Activated CD4-positive, alpha-beta T cell treated with anti-CD3 and anti-CD28 coated beads for 36 hours (primary cell): ENCODE data around the gene LILRA6. TPM values are rescaled to one million over a fixed set of nuclear protein-coding genes. Genes with fewer than 3 reads are reported as not detected.
A peak's percentile ranks its signal among the peaks of the same experiment; 100 is the strongest.
"Not testable (repeated sequence)": the region's sequence is repeated elsewhere in the genome, so short reads cannot be mapped to it uniquely, and the experiment has no call there.

Source experiments
- ATAC-seq: fragments of 200-7000 bp; cut with Tn5 transposase; one replicate; pipeline ENCODE4 v1.10.0; 2021; ENCODE audit warnings: mild to moderate bottlenecking, moderate library complexity
- CTCF ChIA-PET: fragments of 350-600 bp; sonication (Branson Sonifier 250); formaldehyde crosslinking; loops from one replicate; lab custom pipeline; 2021; ENCODE audit warnings: antibody characterized with exemption; lab: Charles Lee
- POLR2A ChIA-PET: fragments of 350-600 bp; sonication (Branson Sonifier 250); formaldehyde crosslinking; loops from one replicate; lab custom pipeline; 2021; ENCODE audit warnings: antibody characterized with exemption, inconsistent platforms; lab: Charles Lee
- DNase-seq: peaks from one replicate; pipeline ENCODE4 v3.0.0-alpha.2; 2020
- H3K27ac Mint-ChIP-seq: one replicate; pipeline ENCODE4 v1.8.0; 2021; ENCODE audit warnings: mixed read lengths
- H3K27me3 Mint-ChIP-seq: one replicate; pipeline ENCODE4 v1.8.0; 2021; ENCODE audit warnings: mixed read lengths
- H3K36me3 Mint-ChIP-seq: one replicate; pipeline ENCODE4 v1.8.0; 2021; ENCODE audit warnings: low read depth, mixed read lengths
- H3K4me1 Mint-ChIP-seq: one replicate; pipeline ENCODE4 v1.8.0; 2021; ENCODE audit warnings: mixed read lengths
- H3K4me3 Mint-ChIP-seq: one replicate; pipeline ENCODE4 v1.8.0; 2021; ENCODE audit warnings: mild to moderate bottlenecking, moderate library complexity, mixed read lengths
- H3K9me3 Mint-ChIP-seq: one replicate; pipeline ENCODE4 v1.8.0; 2021; ENCODE audit warnings: low read depth, mixed read lengths
- intact Hi-C, 2 experiments: fragments of 100-400 bp; cut with DNase I in 1 of 2; cut with micrococcal nuclease in 1 of 2; formaldehyde crosslinking; loops; one replicate each; pipeline versions ENCODE4 v1.14.2 to v1.15.1; 2022 to 2024; cut with DNase I, micrococcal nuclease
- total RNA-seq, 2 experiments: library from RNA; stranded (reverse); gene quantifications; one replicate each; pipeline ENCODE4 v1.2.3, GENCODE V29; 2021

The LILRA6 gene
- total RNA-seq, 2 experiments from 2014 or later = not detected

DNA sequence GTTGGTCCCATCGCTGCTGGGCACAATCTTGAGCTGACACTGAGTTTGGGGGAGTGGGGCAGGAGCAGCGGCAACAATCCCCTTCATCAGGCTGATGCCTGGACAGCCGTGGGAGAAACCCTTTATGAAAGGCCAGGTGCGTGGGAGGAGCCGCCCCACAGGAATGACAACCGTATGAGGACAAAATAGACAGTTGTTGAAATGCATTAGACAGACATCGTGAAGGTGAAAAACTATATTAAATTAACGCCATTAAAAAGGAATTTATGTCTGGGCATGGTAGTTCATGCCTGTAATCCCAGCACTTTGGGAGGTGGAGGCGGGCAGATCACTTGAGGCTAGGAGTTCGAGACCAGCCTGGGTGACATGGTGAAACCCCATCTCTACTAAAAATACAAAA, 18.0 kb downstream of the LILRA6 start:
- H3K27ac Mint-ChIP-seq, ATAC-seq, H3K9me3 Mint-ChIP-seq, intact Hi-C loops, POLR2A ChIA-PET, H3K36me3 Mint-ChIP-seq, H3K4me3 Mint-ChIP-seq, H3K4me1 Mint-ChIP-seq, DNase-seq: not testable (repeated sequence)
- CTCF ChIA-PET = interaction anchor here (0.8 kb wide), 1 partner anchor 14 kb away, joined by 4 read pairs; no protein-coding TSS in a partner anchor
- H3K27me3 Mint-ChIP-seq = peaks cover 11% of the 10 kb centered on the region

DNA sequence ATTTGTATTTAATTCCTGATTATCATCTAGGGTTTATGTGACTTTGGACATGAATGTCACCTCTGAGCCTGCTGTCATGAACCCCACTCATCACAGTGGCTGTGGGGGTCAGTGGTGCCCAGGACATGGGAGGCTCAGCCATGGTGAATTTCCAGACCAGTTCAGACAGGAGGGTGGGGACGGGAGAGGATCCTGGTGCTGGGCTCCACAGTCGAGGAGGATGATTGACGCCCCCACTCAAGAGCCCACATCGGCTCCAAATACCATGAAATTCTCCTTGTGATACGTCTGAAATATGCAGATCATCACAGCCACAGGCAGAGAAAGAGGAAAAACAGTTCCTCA, 18.7 kb downstream of the LILRA6 start:
- intact Hi-C loops = loop anchor here (2.0 kb wide), 2 partner anchors 15 to 21 kb away; no protein-coding TSS in a partner anchor
- H3K9me3 Mint-ChIP-seq, H3K4me1 Mint-ChIP-seq, DNase-seq, H3K27me3 Mint-ChIP-seq, H3K27ac Mint-ChIP-seq, H3K4me3 Mint-ChIP-seq, H3K36me3 Mint-ChIP-seq, ATAC-seq: not testable (repeated sequence)
- ChIA-PET CTCF (interaction anchor here (0.7 kb wide), 1 partner anchor 21 kb away, joined by 3 read pairs; no protein-coding TSS in a partner anchor), POLR2A (interaction anchor here (1.1 kb wide), 1 partner anchor 16 kb away, joined by 3 read pairs; no protein-coding TSS in a partner anchor)

DNA sequence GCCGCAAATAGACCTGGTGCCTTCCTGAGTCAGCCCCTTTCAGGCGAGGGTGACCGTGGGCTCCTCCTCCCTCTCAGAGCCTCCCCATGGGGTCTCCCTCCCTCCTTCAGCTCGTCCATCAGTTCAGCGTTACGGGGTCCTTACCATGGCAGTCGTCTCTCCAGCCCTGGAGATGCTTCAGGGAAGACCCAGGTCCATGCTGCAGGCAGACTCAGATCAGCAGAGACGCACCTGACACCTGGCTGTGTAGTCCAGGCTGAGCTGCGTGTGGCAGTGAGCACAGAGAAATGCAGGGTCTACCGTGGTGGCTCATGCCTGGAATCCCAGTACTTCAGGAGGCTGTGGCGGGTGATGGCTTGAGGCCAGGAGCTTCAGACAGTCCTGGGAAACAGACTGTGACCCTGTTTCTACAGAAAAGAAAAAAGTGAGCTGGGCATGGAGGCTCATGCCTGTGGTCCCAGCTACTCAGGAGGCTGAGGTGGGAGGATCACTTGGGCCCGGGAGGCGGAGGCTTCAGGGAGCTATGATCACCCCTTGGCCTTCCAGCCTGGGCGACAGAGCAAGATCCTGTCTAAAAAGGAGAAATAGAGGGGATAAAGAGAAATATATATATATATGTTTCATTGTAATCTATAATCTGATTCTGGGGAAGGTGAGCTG, 19.2 kb downstream of the LILRA6 start:
- not testable (repeated sequence) for ATAC-seq, H3K9me3 Mint-ChIP-seq, H3K27ac Mint-ChIP-seq, H3K27me3 Mint-ChIP-seq, H3K4me3 Mint-ChIP-seq, H3K36me3 Mint-ChIP-seq, H3K4me1 Mint-ChIP-seq, DNase-seq
- intact Hi-C loops = loop anchor here (2.0 kb wide), 2 partner anchors 15 to 21 kb away; no protein-coding TSS in a partner anchor
- ChIA-PET CTCF (interaction anchor here (0.7 kb wide), 1 partner anchor 22 kb away, joined by 3 read pairs; no protein-coding TSS in a partner anchor), POLR2A (interaction anchor here (1.1 kb wide), 1 partner anchor 15 kb away, joined by 3 read pairs; no protein-coding TSS in a partner anchor)

DNA sequence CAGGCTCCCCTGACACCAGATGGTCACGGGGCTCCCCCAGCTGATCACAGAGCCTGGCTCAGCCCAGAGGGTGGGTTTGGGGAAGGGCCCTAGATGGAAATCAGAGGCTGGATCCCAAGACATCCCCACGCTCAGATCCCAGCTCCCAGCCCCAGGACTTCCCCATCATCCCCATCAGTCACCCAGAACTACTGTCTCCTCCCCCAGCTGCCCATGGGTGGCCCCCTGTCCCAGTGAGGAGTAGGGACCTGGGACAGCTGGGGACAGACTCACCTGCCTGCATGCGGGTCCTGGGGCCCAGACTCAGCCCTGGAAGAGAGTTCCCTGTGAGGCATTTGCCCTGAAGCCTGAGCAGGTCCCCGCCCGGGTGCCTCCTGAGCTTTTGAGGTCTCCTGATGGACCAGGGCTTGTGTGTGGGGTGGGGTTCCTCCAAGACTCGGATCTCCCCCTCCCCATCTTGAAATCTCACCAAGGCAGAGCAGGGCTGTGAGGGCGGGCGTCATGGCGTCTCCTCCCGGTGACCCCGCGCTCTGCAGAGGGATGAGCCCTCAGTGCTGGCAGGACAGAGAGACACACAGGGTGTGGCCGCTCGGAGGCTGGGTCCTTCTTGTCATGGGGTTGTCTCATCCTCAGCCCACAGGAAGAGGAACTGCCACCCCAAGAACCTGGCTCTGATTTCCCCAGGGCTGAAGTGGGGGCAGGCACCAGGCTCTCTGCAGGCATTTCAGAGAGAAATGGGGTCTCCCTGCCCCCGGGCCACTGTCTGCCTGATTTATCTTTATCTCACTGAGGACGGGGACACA, 19.9 kb downstream of the LILRA6 start, which contains the start of gene LILRB3:
TSS of gene LILRB3 (minus strand) at position 534 of the 803 bp plus-strand sequence. CDS start at position 503, 31 bp downstream.
- intact Hi-C loops = loop anchor here (2.0 kb wide), 2 partner anchors 16 to 22 kb away; no protein-coding TSS in a partner anchor
- H3K27me3 Mint-ChIP-seq, H3K4me1 Mint-ChIP-seq, H3K9me3 Mint-ChIP-seq, DNase-seq, H3K4me3 Mint-ChIP-seq, H3K36me3 Mint-ChIP-seq, CTCF ChIA-PET, H3K27ac Mint-ChIP-seq, POLR2A ChIA-PET: not testable (repeated sequence)
- ATAC-seq = peak; percentile 26

DNA sequence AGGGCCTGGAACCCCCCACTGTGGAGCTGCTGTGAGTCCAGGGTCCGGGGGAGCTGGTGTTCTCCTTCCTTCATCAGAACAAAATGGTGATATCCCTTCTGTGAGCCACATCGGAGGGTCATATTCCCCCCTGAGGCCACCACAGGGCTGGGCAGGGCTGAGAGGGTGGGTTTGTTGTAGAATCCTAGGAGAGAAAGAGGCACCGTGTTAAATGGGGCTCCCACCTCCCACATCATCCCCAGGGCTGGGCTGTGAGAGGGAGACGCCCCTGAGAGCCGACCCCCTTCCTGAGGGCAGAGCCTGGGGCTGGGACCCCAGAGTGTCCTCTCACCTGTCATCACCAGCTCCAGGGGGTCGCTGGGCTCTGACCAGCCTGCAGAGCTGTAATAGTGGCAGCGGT, 20.6 kb downstream of the LILRA6 start:
- ATAC-seq, POLR2A ChIA-PET, CTCF ChIA-PET, H3K4me1 Mint-ChIP-seq, H3K4me3 Mint-ChIP-seq, H3K27ac Mint-ChIP-seq, H3K9me3 Mint-ChIP-seq, DNase-seq, H3K27me3 Mint-ChIP-seq, H3K36me3 Mint-ChIP-seq: not testable (repeated sequence)
- intact Hi-C loops = loop anchor here (2.0 kb wide), 2 partner anchors 17 to 23 kb away; no protein-coding TSS in a partner anchor

DNA sequence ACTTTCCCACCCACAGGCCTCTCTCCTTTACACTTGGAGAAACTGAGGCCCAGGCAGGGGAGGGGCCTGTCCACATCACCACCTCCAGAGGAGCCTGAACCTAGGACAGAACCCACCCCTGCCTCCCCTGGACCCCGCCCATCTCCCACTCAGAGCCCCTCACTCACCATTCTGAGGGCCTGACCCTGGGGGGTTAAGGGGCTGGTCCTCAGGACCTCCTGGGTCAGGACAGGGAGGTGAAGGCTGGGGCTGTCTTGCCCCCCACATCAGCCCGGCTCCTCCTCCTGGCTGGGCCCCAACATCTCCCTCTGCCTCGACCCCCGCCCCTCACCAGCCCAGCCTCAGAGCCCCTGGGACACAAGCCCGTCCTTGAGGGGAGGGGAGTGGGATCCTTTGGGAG, 22.9 kb downstream of the LILRA6 start:
- ATAC-seq, intact Hi-C loops: not testable (repeated sequence)

DNA sequence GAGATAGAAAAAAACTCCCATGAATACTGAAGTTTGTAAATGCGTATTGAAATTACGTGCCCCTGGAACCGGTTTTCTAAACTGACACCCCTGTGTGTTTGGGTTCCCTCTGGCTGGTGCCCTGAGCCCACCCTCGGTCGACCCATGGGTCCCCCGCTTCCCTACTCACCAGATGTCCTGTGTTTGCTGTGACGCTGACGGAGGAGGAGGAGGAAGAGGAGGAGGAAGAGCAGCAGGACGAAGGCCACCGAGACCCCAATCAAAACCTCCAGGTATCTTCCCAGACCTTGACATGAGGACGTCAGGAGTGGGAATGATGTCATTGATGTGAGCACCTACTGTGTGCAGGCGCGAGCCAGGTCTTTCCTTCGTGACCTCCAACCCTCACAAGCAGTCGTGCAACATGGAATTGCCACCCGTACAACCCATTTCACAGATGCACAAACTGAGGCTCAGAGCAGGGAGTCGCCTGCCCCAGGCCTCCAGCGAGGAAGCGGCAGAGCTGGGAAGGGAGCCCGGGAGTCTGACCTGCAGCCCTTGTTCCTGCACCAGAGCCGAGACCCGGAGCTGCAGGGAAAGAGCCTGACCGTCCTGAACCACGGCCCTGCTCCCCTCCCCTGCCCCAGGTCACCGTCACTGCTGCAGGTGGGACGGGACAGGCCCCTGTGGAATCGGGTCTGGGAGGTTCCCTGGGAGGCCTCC, 23.5 kb downstream of the LILRA6 start:
- no peak overlapping the region for H3K27ac Mint-ChIP-seq
- POLR2A ChIA-PET = no interaction called here
- DNase-seq (no peak), ATAC-seq (no peak)
- peaks cover 8% of the 10 kb centered on the region for H3K27me3 Mint-ChIP-seq
- H3K36me3 Mint-ChIP-seq = no peaks in the 10 kb centered on the region
- H3K4me3 Mint-ChIP-seq = no peak overlapping the region
- no peaks in the 10 kb centered on the region for H3K9me3 Mint-ChIP-seq
- H3K4me1 Mint-ChIP-seq = no peaks in the 10 kb centered on the region
- CTCF ChIA-PET = no interaction called here
- intact Hi-C loops = no loop called here

More for the DNA sequence above, 22.9 kb downstream of the LILRA6 start:
- CTCF ChIA-PET, DNase-seq, H3K36me3 Mint-ChIP-seq, H3K27ac Mint-ChIP-seq, H3K4me3 Mint-ChIP-seq, H3K9me3 Mint-ChIP-seq, H3K27me3 Mint-ChIP-seq, H3K4me1 Mint-ChIP-seq, POLR2A ChIA-PET: not testable (repeated sequence)

DNA sequence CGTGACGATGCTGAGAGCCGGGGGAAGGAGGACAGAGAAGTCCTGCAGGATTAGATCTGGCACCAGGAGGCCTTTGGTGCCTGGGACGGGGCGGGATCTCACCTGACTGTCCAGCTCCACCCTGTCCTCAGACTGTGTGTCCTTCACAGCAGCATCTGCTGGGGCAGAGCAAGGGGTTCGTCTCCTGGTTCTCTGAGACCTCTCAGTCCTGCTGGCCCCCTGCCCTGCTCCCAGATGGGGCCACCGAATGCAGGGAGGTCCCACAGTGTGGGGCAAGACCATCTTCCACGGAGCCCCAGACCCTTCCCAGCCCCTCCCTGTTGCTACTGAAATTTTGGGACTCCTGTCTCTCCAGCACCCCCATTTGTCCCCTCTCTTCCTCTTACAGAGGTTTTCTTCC, 24.3 kb downstream of the LILRA6 start:
- ChIA-PET POLR2A (no interaction called here), CTCF (no interaction called here)
- H3K36me3 Mint-ChIP-seq = no peaks in the 10 kb centered on the region
- intact Hi-C loops = no loop called here
- no peak overlapping the region for H3K27ac Mint-ChIP-seq
- no peak overlapping the region for H3K4me3 Mint-ChIP-seq
- DNase-seq (no peak), ATAC-seq (no peak)
- no peaks in the 10 kb centered on the region for H3K4me1 Mint-ChIP-seq
- H3K9me3 Mint-ChIP-seq = no peaks in the 10 kb centered on the region
- H3K27me3 Mint-ChIP-seq = peaks cover 4% of the 10 kb centered on the region

DNA sequence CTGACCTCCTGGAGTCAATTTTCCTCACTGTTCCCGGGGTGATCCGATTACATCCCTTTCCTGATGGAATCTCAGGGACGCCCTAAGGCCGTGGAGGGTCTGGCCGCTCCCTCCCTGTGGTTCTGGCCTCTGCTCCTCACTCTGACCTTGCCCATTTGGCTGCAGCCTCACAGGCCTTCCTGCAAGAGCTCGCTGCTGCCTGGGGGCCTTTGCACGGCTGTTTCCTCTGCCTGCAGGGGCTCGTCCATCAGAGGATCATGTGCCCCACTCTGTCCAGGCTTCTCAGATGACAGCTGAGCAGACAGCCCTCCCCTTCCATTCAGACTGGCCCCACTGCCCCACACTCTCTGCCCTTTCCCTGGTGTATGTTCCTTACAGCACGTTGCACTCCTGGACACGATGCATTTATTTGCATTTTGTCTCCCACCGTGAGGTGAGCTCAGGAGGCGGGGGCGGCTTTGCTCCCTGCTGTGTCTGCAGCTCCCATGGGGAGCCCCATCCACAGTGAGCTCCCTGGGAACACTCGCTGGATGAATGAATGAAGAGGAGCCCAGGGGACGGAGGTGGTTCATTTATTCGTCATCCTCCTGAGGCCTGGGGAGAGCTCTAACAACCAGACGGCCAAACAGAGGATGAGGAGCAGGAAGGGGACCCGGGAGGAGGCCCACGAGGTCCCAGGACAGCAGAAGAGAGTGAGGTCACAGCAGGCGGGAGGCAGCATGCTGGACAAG, 24.9 kb downstream of the LILRA6 start:
- H3K9me3 Mint-ChIP-seq, H3K4me1 Mint-ChIP-seq, ATAC-seq, CTCF ChIA-PET, H3K27me3 Mint-ChIP-seq, intact Hi-C loops, H3K36me3 Mint-ChIP-seq, H3K4me3 Mint-ChIP-seq, H3K27ac Mint-ChIP-seq, POLR2A ChIA-PET, DNase-seq: not testable (repeated sequence)

DNA sequence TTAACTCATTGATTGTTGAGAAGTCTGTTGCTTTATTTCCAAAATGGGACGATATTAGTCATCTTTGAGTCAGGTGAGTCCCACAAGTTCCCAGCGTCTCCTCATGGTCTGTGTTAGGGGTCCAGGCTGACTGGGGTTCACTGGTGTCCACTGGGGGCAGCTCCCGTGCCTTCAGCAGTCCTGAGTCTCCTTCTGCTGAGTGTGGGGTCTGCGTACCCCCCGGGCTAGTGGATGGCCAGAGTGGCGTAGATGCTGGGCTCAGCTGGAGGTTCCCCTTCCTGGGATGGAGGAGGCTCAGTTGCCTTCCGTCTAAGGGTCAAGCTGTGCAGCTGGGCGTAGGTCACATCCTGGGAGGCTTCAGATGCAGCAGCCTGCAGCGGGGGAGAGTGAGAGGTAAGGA, 25.7 kb downstream of the LILRA6 start:
- ATAC-seq (no peak), DNase-seq (no peak)
- ChIA-PET CTCF (interaction anchor here (0.7 kb wide), 1 partner anchor 50 kb away, joined by 3 read pairs; no protein-coding TSS in a partner anchor), POLR2A (no interaction called here)
- no peaks in the 10 kb centered on the region for H3K4me1 Mint-ChIP-seq
- no peaks in the 10 kb centered on the region for H3K9me3 Mint-ChIP-seq
- H3K27ac Mint-ChIP-seq = no peak overlapping the region
- peaks cover 2% of the 10 kb centered on the region for H3K27me3 Mint-ChIP-seq
- intact Hi-C loops = no loop called here
- H3K36me3 Mint-ChIP-seq = no peaks in the 10 kb centered on the region
- no peak overlapping the region for H3K4me3 Mint-ChIP-seq
